ENCODE data around the gene EML3. TPM values are rescaled to one million over a fixed set of nuclear protein-coding genes. Genes with fewer than 3 reads are reported as not detected.

EML3 gene
- total RNA-seq, 1 experiment from 2014 or later = 9.1 TPM

Small RNA genes lying within 50 kb of the gene (small RNA-seq; reads per million reads assigned to genes)
- 0 reads per million in 2 experiments for gene AP001458.1
- 0 reads per million in 2 experiments for gene EEF1G
- gene MIR6747 = 0 reads per million in 2 experiments

Other genes with a start within 250 kb of the EML3 start
- not detected in 2 replicates for gene SCGB1A1, start 193.7 kb downstream of the EML3 start, total RNA-seq (2014; rRNA removed; shearing (Covaris generic))
- 11.3 and 14.3 TPM in 2 replicates for gene AHNAK, start 66.0 kb downstream of the EML3 start, total RNA-seq (2014; rRNA removed; shearing (Covaris generic))
- gene EEF1G, start 38.9 kb downstream of the EML3 start, total RNA-seq (2014; rRNA removed; shearing (Covaris generic)) = 1,631 and 1,643 TPM in 2 replicates
- gene TUT1, start 21.3 kb downstream of the EML3 start, total RNA-seq (2014; rRNA removed; shearing (Covaris generic)) = 6.0 and 7.3 TPM in 2 replicates
- gene MTA2, start 10.9 kb downstream of the EML3 start, total RNA-seq (2014; rRNA removed; shearing (Covaris generic)) = 55.4 and 56.3 TPM in 2 replicates
- 0.79 and 1.2 TPM in 2 replicates for gene ROM1, start 482 bp upstream of the EML3 start, total RNA-seq (2014; rRNA removed; shearing (Covaris generic))
- 66.7 and 70.2 TPM in 2 replicates for gene B3GAT3, start 9.2 kb upstream of the EML3 start, total RNA-seq (2014; rRNA removed; shearing (Covaris generic))
- 141 and 170 TPM in 2 replicates for gene GANAB, start 33.8 kb upstream of the EML3 start, total RNA-seq (2014; rRNA removed; shearing (Covaris generic))
- 11.8 and 14.1 TPM in 2 replicates for gene INTS5, start 40.5 kb upstream of the EML3 start, total RNA-seq (2014; rRNA removed; shearing (Covaris generic))
- gene C11orf98, start 52.4 kb upstream of the EML3 start, total RNA-seq (2014; rRNA removed; shearing (Covaris generic)) = 48.5 and 73.7 TPM in 2 replicates
- 4.5 and 6.5 TPM in 2 replicates for gene CSKMT, start 52.5 kb upstream of the EML3 start, total RNA-seq (2014; rRNA removed; shearing (Covaris generic))
- gene UQCC3, start 58.9 kb upstream of the EML3 start, total RNA-seq (2014; rRNA removed; shearing (Covaris generic)) = 10.2 and 10.3 TPM in 2 replicates
- gene LBHD1, start 59.5 kb upstream of the EML3 start, total RNA-seq (2014; rRNA removed; shearing (Covaris generic)) = 3.6 and 3.9 TPM in 2 replicates
- gene UBXN1, start 66.3 kb upstream of the EML3 start, total RNA-seq (2014; rRNA removed; shearing (Covaris generic)) = 97.2 and 100 TPM in 2 replicates
- gene LRRN4CL, start 76.8 kb upstream of the EML3 start, total RNA-seq (2014; rRNA removed; shearing (Covaris generic)) = 1.1 and 1.3 TPM in 2 replicates
- gene BSCL2, start 94.6 kb upstream of the EML3 start, total RNA-seq (2014; rRNA removed; shearing (Covaris generic)) = 90.7 and 98.1 TPM in 2 replicates
- not detected in 2 replicates for gene GNG3, start 94.9 kb upstream of the EML3 start, total RNA-seq (2014; rRNA removed; shearing (Covaris generic))
- gene HNRNPUL2, start 114.7 kb upstream of the EML3 start, total RNA-seq (2014; rRNA removed; shearing (Covaris generic)) = 4.1 and 5.1 TPM in 2 replicates
- 25.0 and 25.4 TPM in 2 replicates for gene TTC9C, start 115.7 kb upstream of the EML3 start, total RNA-seq (2014; rRNA removed; shearing (Covaris generic))
- 5.0 and 5.2 TPM in 2 replicates for gene ZBTB3, start 141.4 kb upstream of the EML3 start, total RNA-seq (2014; rRNA removed; shearing (Covaris generic))
- gene POLR2G, start 148.8 kb upstream of the EML3 start, total RNA-seq (2014; rRNA removed; shearing (Covaris generic)) = 85.8 and 95.1 TPM in 2 replicates
- 19.7 and 22.6 TPM in 2 replicates for gene TAF6L, start 158.6 kb upstream of the EML3 start, total RNA-seq (2014; rRNA removed; shearing (Covaris generic))
- gene TMEM179B, start 174.6 kb upstream of the EML3 start, total RNA-seq (2014; rRNA removed; shearing (Covaris generic)) = 83.6 and 95.0 TPM in 2 replicates
- 23.6 and 23.9 TPM in 2 replicates for gene TMEM223, start 179.2 kb upstream of the EML3 start, total RNA-seq (2014; rRNA removed; shearing (Covaris generic))
- 11.4 and 16.3 TPM in 2 replicates for gene NXF1, start 192.7 kb upstream of the EML3 start, total RNA-seq (2014; rRNA removed; shearing (Covaris generic))
- 16.1 and 18.1 TPM in 2 replicates for gene STX5, start 219.3 kb upstream of the EML3 start, total RNA-seq (2014; rRNA removed; shearing (Covaris generic))
- gene TEX54, start 220.1 kb upstream of the EML3 start, total RNA-seq (2014; rRNA removed; shearing (Covaris generic)) = not detected in 2 replicates
- gene WDR74, start 226.8 kb upstream of the EML3 start, total RNA-seq (2014; rRNA removed; shearing (Covaris generic)) = 61.2 and 61.4 TPM in 2 replicates